NOMO-1 treated with DMSO at 0.1 percent for 48 hours (cell line): ENCODE results near the gene NAP1L5.

Source experiments
- DNase-seq: peaks from one replicate; lab custom pipeline; 2025; ENCODE audit not compliant: unreplicated experiment; lab: John Stamatoyannopoulos, UW

The NAP1L5 gene

DNA sequence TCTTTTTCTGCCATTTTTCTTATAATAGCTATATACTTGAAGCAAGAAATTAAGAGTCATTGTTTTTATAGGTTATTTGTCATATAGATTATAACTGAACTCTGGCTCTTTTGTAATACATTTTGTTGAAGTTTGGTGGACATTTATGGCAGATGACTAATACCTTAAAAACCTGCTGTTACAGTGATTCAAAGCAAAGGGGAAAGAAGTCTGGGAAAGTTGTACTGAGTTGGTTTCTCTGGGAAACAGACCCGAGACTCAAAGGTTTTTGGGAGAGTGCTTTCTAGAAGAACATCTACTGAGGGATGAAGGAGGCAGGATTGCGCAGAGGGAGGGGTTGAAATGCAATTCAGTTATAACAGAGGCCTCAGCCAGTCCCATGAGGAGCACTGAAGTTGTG is 35.9 kb downstream of the NAP1L5 start:
- DNase-seq: no peak

DNA sequence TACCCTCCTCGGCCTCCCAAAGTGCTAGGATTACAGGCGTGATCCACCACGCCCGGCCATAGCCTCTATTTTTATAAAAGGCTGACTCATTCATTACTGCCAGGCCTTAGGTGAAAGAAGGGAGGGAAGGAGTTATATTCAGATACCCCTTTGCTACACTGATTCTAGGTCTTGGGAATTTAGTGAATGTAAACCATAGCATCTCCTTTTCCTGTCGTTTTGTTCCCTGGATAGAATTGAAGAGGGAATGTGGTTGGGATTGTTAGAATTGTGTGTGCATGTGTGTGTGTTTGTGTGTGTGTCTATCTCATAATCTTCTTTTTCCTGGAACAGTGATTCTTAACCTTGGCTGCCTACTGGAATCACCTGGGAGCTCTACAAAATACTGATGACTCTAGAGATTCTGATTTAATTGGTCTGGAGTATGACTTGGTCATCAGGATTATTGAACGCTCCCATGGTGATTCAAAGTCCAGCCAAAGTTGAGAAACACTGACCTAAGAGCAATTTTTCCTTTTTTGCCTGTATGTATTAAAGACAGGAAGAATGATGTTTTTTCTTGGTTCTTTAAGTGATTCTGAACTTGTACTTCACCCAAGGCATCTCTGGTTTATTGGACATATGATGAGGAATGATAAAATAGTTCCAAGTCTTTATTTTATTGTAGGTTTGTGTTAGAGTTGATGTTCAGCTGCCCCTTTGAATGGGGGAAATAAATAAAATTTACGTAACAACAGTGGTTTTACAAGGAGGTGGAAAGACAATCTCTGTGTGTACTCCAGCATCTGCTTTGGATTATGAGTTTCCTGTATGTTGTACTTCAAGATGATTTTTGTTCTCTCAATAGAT is 37.0 kb downstream of the NAP1L5 start:
- no peak for DNase-seq

DNA sequence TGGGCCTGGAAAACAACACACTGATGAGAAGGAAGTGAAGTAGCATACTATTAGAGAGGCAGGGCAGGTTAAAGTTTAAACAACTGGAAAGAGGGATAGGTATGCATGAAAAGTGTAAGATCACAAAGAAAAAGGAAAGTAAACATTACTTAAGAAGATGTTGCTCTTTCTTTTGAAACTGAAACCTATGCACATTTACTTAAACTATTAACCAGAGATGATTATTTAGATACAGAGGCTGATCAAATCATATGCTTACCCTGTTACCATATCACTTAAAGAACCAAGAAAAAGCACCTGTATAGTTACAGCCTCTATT is 37.8 kb downstream of the NAP1L5 start:
- DNase-seq: no peak

DNA sequence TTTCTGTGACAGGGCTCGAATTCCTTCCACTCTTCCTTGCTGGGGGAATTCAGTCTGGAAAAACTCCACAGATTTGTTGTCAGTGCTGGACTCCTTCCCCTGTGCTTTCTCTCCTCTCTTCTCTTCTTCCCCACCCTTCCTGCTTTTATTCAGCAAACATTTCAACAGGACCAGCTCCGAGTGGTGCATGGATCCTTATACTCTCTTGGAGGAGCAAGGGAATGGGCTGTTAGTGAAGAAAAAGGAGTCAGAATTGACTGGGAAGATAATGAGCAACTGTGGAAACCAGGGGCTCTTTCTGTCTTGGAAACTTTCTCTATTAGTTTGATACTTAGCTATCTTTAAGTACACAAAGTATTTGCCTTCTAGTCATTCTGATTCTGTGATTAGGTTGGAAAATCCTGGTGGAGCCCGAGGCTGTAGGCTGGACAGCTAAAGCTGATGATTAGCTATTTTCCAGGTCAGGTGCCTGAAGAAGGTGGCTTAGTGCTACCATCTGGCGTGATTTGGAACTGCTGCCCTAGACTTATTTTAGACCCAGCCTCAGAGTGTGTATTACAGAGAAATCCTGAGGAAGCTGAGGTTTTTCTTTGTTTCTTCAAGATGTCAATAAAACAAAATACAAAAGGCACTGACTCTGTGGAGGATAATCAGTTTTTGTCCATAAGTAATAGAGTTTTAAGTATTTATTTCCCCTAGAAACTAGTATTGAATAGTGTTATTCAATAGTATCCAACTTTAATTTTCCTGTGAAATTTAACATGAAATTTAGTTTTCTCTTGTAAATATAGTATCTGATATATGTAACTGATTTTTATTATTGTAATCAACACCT is 38.4 kb downstream of the NAP1L5 start:
- DNase-seq: peak; percentile 3

DNA sequence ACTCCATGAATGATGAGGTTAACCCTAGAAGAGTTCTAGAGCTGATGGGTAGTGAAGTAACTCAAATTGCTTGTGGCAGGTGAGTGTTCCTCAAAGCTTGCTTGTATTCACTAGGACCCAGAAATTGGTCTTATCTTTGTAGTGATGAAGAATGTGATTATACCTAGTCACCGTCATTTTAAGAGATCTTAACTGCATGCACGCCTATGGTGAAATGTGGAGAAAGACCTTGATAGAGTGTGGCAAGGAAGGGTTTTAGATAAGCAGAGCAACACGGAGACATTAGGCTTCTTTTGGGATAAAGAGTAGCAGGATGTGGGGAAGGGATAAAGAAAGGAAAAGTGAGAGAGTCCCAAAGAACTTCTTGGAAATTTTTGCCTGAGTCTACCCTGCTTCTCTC is 42.4 kb downstream of the NAP1L5 start:
- no peak for DNase-seq

DNA sequence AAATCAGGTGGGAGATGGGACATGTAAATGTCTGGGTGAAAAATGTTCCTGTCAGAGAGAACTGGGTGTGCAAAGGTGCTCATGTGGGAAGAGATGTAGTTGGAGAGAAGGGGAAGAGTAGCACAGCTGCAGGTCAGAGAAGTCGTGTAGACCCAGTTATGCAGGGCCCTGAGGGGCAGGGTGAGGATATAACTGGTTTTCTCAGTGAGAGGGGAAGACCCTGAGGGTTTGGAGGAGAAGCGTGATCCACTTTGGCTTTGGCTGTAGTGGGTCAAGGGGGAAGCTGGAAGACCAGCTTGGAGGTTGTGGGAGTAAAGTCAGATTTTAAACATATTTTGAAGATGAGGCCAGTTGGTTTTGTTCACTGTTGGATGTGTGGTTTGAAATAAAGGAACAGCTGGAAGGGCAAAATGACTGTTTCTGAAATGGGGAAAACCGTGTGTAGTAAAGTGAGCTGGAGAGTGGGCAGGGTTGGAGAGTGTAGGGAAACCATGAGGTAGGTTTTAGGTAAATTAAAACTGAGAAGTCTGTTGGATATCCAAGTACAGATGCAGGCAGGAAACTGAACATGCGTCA is 44.2 kb downstream of the NAP1L5 start:
- no peak for DNase-seq

DNA sequence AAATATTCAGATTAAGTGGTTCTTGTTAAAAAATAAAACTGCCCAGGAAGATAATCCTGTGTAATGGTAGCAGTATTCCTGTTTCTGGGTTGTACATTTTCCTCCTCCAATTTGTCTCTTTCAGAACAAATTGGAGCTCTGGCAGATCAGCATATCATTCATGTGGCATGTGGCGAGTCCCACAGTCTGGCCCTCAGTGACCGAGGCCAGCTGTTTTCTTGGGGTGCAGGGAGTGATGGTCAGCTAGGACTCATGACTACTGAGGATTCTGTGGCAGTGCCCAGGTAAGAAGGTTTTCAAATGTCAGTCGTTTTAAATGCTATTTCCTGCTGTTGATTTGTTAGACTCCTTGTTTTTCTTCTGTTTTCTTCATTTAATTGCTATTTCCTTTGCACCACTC is 47.9 kb downstream of the NAP1L5 start:
- DNase-seq: no peak

DNA sequence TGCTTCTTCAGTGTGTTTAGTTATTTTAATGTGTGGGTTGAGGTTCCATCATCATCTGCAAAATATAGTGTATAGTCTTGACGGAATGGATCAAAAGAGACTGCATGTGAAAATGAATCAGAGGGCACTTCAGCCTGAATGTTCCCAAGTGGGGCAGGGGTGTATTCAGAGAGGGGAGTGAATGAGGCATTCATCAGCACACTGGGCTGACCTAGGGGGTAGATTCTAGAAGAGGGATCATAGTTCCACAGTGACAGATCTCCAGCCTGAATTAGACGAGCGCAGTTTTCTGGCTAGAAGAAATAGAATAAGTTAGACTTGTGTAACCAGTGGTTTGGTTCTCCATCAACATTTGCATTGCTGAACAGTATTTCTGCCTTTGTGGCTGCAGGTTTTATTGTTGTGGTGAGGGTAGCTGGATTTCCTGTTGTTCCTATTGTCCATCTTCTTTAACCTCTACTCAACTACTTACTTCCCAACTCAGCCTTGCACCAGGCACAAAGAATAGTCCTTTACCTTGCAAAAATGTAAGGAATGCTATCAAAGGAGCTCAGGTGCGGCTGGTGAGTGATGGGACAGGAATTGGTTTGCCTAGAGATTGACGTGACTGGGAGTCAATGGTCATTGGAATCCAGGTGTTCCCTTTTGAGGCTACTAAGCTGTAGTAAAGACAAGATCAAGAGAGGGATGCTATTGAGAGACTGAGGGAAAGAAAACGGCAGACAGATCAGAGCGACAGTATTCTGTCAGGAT is 50.9 kb downstream of the NAP1L5 start:
- DNase-seq: no peak

DNA sequence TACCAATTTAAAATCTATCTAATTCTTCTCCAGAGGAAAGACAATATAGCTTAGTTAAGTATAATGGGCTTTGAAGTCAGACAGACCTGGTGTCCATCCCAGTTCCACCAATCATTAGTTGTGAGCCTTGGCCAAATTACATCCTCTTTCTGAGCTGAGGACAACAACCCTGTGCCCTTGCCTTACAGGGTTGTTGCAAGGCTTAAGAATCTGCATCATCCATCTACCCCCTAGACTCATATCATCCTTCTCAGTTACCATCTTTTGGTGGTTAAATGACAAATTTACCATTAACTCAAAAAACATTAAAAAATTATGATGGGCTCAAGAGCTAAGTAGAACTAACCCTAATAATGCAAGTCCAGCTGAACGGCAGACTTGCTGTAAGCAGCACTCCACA is 51.6 kb downstream of the NAP1L5 start:
- no peak for DNase-seq
